OCI-LY1 (cell line): ENCODE data around the gene RHBDF1.

Experiments used
- H2AFZ ChIP-seq: fragments of 200-600 bp; sonication (generic), shearing (Covaris generic); 2 replicates; pipeline ENCODE4 v1.6.0; 2014; ENCODE audit warnings: antibody characterized with exemption, mild to moderate bottlenecking, low read length
- H3F3A ChIP-seq: fragments of 200-600 bp; sonication (generic), shearing (Covaris generic); 2 replicates; pipeline ENCODE4 v1.6.0; 2014; ENCODE audit warnings: mild to moderate bottlenecking, antibody characterized with exemption, low read length, moderate library complexity; ENCODE audit not compliant: insufficient read depth
- H3K27ac ChIP-seq: fragments of 200-600 bp; sonication (generic); 2 replicates; pipeline ENCODE4 v1.5.1; 2014; ENCODE audit warnings: low read length, mixed run types, mild to moderate bottlenecking, low read depth; ENCODE audit not compliant: poor library complexity, severe bottlenecking
- H3K27me3 ChIP-seq: fragments of 200-600 bp; sonication (generic); 2 replicates; pipeline ENCODE4 v1.6.0; 2014; ENCODE audit warnings: antibody characterized with exemption, mild to moderate bottlenecking, low read length, moderate library complexity; ENCODE audit not compliant: insufficient read depth
- H3K36me3 ChIP-seq: fragments of 200-600 bp; sonication (generic); 2 replicates; pipeline ENCODE4 v1.6.1; 2014; ENCODE audit warnings: mild to moderate bottlenecking, antibody characterized with exemption, low read length, moderate library complexity, mixed read lengths; ENCODE audit not compliant: insufficient read depth
- H3K4me1 ChIP-seq: fragments of 200-600 bp; sonication (generic); 2 replicates; pipeline ENCODE4 v1.5.1; 2014; ENCODE audit warnings: mild to moderate bottlenecking, low read length, moderate library complexity; ENCODE audit not compliant: insufficient read depth, severe bottlenecking
- H3K4me2 ChIP-seq: fragments of 200-600 bp; sonication (generic), shearing (Covaris generic); 2 replicates; pipeline ENCODE4 v1.6.1; 2014; ENCODE audit warnings: low read length
- H3K4me3 ChIP-seq: fragments of 200-600 bp; sonication (generic); 2 replicates; pipeline ENCODE4 v1.5.1; 2014; ENCODE audit warnings: low read length, low read depth, mild to moderate bottlenecking, mixed read lengths; ENCODE audit not compliant: poor library complexity, severe bottlenecking
- H3K79me2 ChIP-seq: fragments of 200-600 bp; shearing (Covaris generic); 2 replicates; pipeline ENCODE4 v1.6.1; 2016; ENCODE audit warnings: mixed run types, low read length, mixed read lengths; ENCODE audit not compliant: insufficient read depth
- H3K9ac ChIP-seq: fragments of 200-600 bp; sonication (generic), shearing (Covaris generic); 2 replicates; pipeline ENCODE4 v1.6.1; 2014; ENCODE audit warnings: mild to moderate bottlenecking, low read length, mixed read lengths
- H3K9me2 ChIP-seq: fragments of 200-600 bp; sonication (generic), shearing (Covaris generic); 2 replicates; pipeline ENCODE4 v1.6.1; 2014; ENCODE audit warnings: low read depth, mild to moderate bottlenecking, low read length, mixed read lengths
- H3K9me3 ChIP-seq: fragments of 200-600 bp; shearing (Covaris generic); 2 replicates; pipeline ENCODE4 v1.6.1; 2014; ENCODE audit warnings: low read length, mixed read lengths
- H4K20me1 ChIP-seq: fragments of 200-600 bp; sonication (generic), shearing (Covaris generic); 2 replicates; pipeline ENCODE4 v1.6.0; 2016; ENCODE audit warnings: mild to moderate bottlenecking, low read length; ENCODE audit not compliant: insufficient read depth
- EZH2 ChIP-seq: fragments of 200-600 bp; sonication (generic), shearing (Covaris generic); IDR thresholded peaks from 2 replicates; pipeline ENCODE4 v1.8.0; 2017; ENCODE audit warnings: borderline replicate concordance, mixed run types, mild to moderate bottlenecking, antibody characterized with exemption, low read length, moderate library complexity, mixed read lengths
- TF ChIP-seq, protein P1 (sequence below): fragments of 200-600 bp; sonication (generic), shearing (Covaris generic); IDR thresholded peaks from 2 replicates; pipeline ENCODE4 v1.5.1; 2017; ENCODE audit warnings: mild to moderate bottlenecking, antibody characterized with exemption, low read length, moderate library complexity, mixed read lengths

RHBDF1 gene

DNA sequence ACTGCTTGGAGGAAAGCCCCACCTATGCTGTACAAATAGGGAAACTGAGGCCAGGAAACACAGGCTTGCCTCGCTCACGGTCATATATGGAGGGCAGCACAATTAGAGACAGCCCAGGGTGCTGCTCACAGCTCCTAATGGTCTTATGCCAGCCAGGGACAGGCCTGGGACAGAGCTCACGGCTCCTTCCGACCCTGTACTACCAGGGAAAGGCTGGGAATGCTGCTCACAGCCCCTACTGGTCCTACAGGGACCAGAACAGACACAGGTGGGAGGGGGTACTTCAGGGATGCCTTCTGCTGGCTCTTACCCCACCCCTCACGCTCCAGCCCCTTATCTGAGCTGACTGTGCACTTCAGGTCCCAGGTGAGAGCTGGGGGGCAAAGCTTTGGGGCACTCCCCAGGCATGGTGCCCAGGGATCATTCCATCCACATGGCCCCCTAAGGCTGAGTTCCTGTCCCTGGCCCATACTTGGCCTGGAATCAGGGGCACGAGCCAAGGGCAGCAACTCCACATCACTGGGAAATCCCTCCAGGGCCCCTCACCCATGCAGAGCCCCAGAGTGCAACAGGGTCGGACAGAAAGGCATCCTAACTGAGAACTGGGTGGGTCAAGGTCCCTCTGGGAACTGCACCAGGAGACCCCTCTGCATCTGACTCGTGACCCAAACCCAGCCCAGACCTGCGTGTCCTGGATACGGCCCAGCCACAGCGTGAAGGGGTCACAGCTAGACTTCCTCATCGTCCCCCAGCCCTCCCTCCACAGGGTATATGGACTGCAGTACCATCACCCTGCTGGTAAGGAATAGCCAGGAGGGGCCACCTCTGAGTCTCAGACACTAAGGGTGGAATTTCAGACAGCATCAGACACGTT, 5.9 kb downstream of the RHBDF1 start:
- Histone ChIP-seq H4K20me1 (no peaks in the 10 kb centered on the region), H3K27ac (no peak overlapping the region), H2AFZ (no peak overlapping the region), H3K4me1 (no peaks in the 10 kb centered on the region), H3K4me3 (no peak overlapping the region), H3K27me3 (peaks cover 18% of the 10 kb centered on the region), H3F3A (no peaks in the 10 kb centered on the region), H3K9me3 (no peaks in the 10 kb centered on the region), H3K4me2 (no peak overlapping the region), H3K36me3 (no peaks in the 10 kb centered on the region), H3K79me2 (no peaks in the 10 kb centered on the region), H3K9ac (no peak overlapping the region), H3K9me2 (no peaks in the 10 kb centered on the region)
- TF ChIP-seq, protein P1, sequence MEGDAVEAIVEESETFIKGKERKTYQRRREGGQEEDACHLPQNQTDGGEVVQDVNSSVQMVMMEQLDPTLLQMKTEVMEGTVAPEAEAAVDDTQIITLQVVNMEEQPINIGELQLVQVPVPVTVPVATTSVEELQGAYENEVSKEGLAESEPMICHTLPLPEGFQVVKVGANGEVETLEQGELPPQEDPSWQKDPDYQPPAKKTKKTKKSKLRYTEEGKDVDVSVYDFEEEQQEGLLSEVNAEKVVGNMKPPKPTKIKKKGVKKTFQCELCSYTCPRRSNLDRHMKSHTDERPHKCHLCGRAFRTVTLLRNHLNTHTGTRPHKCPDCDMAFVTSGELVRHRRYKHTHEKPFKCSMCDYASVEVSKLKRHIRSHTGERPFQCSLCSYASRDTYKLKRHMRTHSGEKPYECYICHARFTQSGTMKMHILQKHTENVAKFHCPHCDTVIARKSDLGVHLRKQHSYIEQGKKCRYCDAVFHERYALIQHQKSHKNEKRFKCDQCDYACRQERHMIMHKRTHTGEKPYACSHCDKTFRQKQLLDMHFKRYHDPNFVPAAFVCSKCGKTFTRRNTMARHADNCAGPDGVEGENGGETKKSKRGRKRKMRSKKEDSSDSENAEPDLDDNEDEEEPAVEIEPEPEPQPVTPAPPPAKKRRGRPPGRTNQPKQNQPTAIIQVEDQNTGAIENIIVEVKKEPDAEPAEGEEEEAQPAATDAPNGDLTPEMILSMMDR: no peak
- no peak for TF ChIP-seq EZH2

DNA sequence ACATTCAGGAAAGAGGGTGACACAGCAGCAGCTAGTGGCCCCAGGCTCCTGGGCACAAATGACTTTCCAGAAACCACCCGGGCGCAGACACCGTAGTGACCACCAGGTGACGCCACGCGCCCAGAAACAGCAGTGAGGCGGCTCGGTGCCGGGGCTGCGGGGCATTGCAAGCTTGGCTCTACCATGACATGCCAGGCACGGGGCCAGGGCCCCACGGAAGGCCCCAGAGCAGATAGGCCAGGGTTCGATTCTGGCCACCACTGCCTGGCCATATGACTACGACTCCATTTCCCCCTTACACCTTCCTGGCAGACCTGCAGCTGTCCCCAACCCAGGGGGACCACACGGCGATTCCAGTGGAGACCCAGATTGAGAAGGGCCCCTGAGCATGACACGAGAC, 6.7 kb downstream of the RHBDF1 start:
- H3F3A ChIP-seq: no peaks in the 10 kb centered on the region
- H3K9ac ChIP-seq: no peak overlapping the region
- H3K27ac ChIP-seq: no peak overlapping the region
- H3K9me3 ChIP-seq: no peaks in the 10 kb centered on the region
- H3K27me3 ChIP-seq: peaks cover 19% of the 10 kb centered on the region
- no peak overlapping the region for H2AFZ ChIP-seq
- no peaks in the 10 kb centered on the region for H3K9me2 ChIP-seq
- no peaks in the 10 kb centered on the region for H4K20me1 ChIP-seq
- no peak overlapping the region for H3K4me3 ChIP-seq
- H3K79me2 ChIP-seq: no peaks in the 10 kb centered on the region
- TF ChIP-seq EZH2: no peak
- TF ChIP-seq, protein P1: peak; percentile 94
- no peaks in the 10 kb centered on the region for H3K4me1 ChIP-seq
- H3K4me2 ChIP-seq: no peak overlapping the region
- no peaks in the 10 kb centered on the region for H3K36me3 ChIP-seq

DNA sequence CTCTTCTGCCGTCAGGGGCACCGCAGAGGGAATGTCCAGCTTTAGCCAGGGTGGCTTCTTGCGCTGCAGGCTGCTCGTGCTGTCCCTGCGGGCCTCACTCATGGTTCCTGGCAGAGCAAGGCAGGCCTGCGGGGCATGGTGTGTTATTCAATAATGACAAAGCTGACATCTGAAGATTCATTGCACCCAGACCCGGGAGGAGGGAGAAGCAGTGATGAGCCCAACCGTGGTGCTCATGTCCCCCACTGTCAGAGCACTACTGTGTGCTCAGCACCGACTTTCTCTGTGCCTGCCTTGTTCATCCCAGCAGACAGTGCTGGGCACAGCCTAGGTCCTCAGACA, 7.5 kb downstream of the RHBDF1 start:
- H3K4me2 ChIP-seq: no peak overlapping the region
- H3K9me2 ChIP-seq: no peaks in the 10 kb centered on the region
- H3K9ac ChIP-seq: no peak overlapping the region
- no peak overlapping the region for H2AFZ ChIP-seq
- no peaks in the 10 kb centered on the region for H3F3A ChIP-seq
- H3K27me3 ChIP-seq: peaks cover 19% of the 10 kb centered on the region
- no peaks in the 10 kb centered on the region for H3K79me2 ChIP-seq
- no peak for TF ChIP-seq EZH2
- no peak overlapping the region for H3K27ac ChIP-seq
- no peaks in the 10 kb centered on the region for H4K20me1 ChIP-seq
- no peaks in the 10 kb centered on the region for H3K36me3 ChIP-seq
- no peaks in the 10 kb centered on the region for H3K4me1 ChIP-seq
- H3K4me3 ChIP-seq: no peak overlapping the region
- H3K9me3 ChIP-seq: no peaks in the 10 kb centered on the region
